Fibroblast of lung (primary cell): ENCODE measurements around the gene SLC25A40. TPM values are rescaled to one million over a fixed set of nuclear protein-coding genes. Genes with fewer than 3 reads are reported as not detected.

Source experiments
- DNase-seq, 2 donors: peaks; one replicate each; pipeline versions ENCODE4 v3.0.0 to v3.0.0-alpha.2; 2010; ENCODE audit warnings: low read depth in 2 of 2
- H2AFZ ChIP-seq: 2 replicates; pipeline ENCODE4 v1.5.1; 2012; ENCODE audit warnings: low read length, control low read depth, inconsistent platforms
- H3K27ac ChIP-seq: 2 replicates; pipeline ENCODE4 v1.5.1; 2011; ENCODE audit warnings: low read length, control low read depth; ENCODE audit not compliant: insufficient read depth
- H3K27me3 ChIP-seq: 2 replicates; pipeline ENCODE4 v1.5.1; 2011; ENCODE audit warnings: mild to moderate bottlenecking, low read length; ENCODE audit not compliant: control insufficient read depth, insufficient read depth
- H3K36me3 ChIP-seq: 2 replicates; pipeline ENCODE4 v1.5.1; 2011; ENCODE audit warnings: low read length; ENCODE audit not compliant: control insufficient read depth, insufficient read depth
- H3K4me1 ChIP-seq: 2 replicates; pipeline ENCODE4 v1.5.1; 2011; ENCODE audit warnings: low read length; ENCODE audit not compliant: control insufficient read depth, insufficient read depth; ENCODE audit errors: extremely low read depth
- H3K4me2 ChIP-seq: 2 replicates; pipeline ENCODE4 v1.5.1; 2011; ENCODE audit warnings: low read length, control low read depth; ENCODE audit not compliant: insufficient read depth; ENCODE audit errors: extremely low read depth
- H3K4me3 ChIP-seq, 4 experiments: fragments of 200-600 bp in 1 of 4; sonication (generic) in 1 of 4; replicated peaks in 1 of 4; 2 replicates each; pipeline ENCODE4 v1.5.1; 2011 to 2016; ENCODE audit warnings: low read length in 4 of 4, low read depth in 3 of 4, mild to moderate bottlenecking in 3 of 4, control low read depth in 2 of 4, inconsistent platforms in 1 of 4, mixed read lengths in 1 of 4; ENCODE audit not compliant: insufficient read depth in 1 of 4; ENCODE audit errors: control extremely low read depth in 1 of 4
- H3K79me2 ChIP-seq: 2 replicates; pipeline ENCODE4 v1.5.1; 2012; ENCODE audit warnings: mild to moderate bottlenecking, low read length, inconsistent platforms; ENCODE audit not compliant: control insufficient read depth, insufficient read depth
- H3K9ac ChIP-seq: 2 replicates; pipeline ENCODE4 v1.5.1; 2011; ENCODE audit warnings: mild to moderate bottlenecking, low read length, control low read depth; ENCODE audit not compliant: insufficient read depth
- H3K9me3 ChIP-seq: 2 replicates; pipeline ENCODE4 v1.5.1; 2012; ENCODE audit warnings: low read depth, low read length; ENCODE audit not compliant: control insufficient read depth, insufficient read depth
- H4K20me1 ChIP-seq: 2 replicates; pipeline ENCODE4 v1.5.1; 2011; ENCODE audit warnings: low read length; ENCODE audit not compliant: control insufficient read depth, insufficient read depth; ENCODE audit errors: extremely low read depth
- EZH2 ChIP-seq: IDR thresholded peaks from 2 replicates; pipeline ENCODE4 v1.5.1; 2012; ENCODE audit warnings: low read length, control low read depth, mild to moderate bottlenecking; ENCODE audit errors: missing control alignments
- polyA plus RNA-seq, 2 donors: library from polyadenylated mRNA; depleted of rRNA in 1 of 2; stranded (reverse) in 1 of 2; unstranded in 1 of 2; fragments of >200 nt; gene quantifications; 2 replicates each; pipeline ENCODE4 v1.2.1, GENCODE V29; 2011 to 2012; ENCODE audit warnings: missing spikeins in 1 of 2
- total RNA-seq: library from RNA; depleted of rRNA; stranded (reverse); fragments of >200 nt; gene quantifications from 2 replicates; pipeline ENCODE4 v1.2.1, GENCODE V29; 2014
- TF ChIP-seq, protein P1 (sequence below), 2 donors: IDR thresholded peaks in 1 of 2; conservative IDR thresholded peaks in 1 of 2; 1 replicate in 1 of 2; 2 replicates in 1 of 2; pipeline ENCODE4 v1.5.1; 2011 to 2012; ENCODE audit warnings: low read length in 2 of 2, control low read depth in 1 of 2, inconsistent platforms in 1 of 2, low read depth in 1 of 2, mild to moderate bottlenecking in 1 of 2

SLC25A40 gene
- total and polyA plus RNA-seq, 2 donors (not counting 1 experiment from before 2014, with no cell fraction given): 6.3 to 10.2 TPM

DNA sequence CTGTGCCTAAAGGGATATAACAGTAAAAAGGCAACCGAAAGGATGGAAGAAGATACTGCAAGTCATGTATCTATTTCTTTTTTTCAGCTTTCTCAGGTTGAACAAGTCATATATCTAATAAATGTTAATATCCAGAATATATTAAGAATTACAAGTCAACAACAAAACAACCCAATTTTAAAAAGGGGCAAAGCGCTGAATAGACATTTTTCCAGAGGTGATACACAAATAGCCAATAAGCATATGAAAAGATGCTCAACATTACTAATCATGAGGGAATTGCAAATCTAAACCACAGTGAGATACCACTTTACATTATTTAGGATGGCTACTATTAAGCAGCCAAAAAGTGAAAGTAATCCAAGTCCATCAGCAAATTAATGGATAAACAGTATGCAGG, 23.1 kb upstream of the SLC25A40 start:
- Histone ChIP-seq H3K79me2 (no peaks in the 10 kb centered on the region), H3K9ac (no peak overlapping the region), H3K4me1 (no peaks in the 10 kb centered on the region), H4K20me1 (no peaks in the 10 kb centered on the region), H3K9me3 (no peaks in the 10 kb centered on the region), H3K27me3 (no peaks in the 10 kb centered on the region), H3K4me3 (no peak overlapping the region), H2AFZ (no peak overlapping the region), H3K27ac (no peak overlapping the region), H3K36me3 (peaks cover 5% of the 10 kb centered on the region), H3K4me2 (no peak overlapping the region)
- TF ChIP-seq EZH2: no peak
- TF ChIP-seq, protein P1, sequence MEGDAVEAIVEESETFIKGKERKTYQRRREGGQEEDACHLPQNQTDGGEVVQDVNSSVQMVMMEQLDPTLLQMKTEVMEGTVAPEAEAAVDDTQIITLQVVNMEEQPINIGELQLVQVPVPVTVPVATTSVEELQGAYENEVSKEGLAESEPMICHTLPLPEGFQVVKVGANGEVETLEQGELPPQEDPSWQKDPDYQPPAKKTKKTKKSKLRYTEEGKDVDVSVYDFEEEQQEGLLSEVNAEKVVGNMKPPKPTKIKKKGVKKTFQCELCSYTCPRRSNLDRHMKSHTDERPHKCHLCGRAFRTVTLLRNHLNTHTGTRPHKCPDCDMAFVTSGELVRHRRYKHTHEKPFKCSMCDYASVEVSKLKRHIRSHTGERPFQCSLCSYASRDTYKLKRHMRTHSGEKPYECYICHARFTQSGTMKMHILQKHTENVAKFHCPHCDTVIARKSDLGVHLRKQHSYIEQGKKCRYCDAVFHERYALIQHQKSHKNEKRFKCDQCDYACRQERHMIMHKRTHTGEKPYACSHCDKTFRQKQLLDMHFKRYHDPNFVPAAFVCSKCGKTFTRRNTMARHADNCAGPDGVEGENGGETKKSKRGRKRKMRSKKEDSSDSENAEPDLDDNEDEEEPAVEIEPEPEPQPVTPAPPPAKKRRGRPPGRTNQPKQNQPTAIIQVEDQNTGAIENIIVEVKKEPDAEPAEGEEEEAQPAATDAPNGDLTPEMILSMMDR (conservative IDR thresholded peaks at IDR 0.05 in 1 of 2, IDR thresholded peaks at IDR 0.05 in 1 of 2; ENCODE audit: low read depth in 1 of 2, low read length in 2 of 2): no peak
- no peak for DNase-seq

DNA sequence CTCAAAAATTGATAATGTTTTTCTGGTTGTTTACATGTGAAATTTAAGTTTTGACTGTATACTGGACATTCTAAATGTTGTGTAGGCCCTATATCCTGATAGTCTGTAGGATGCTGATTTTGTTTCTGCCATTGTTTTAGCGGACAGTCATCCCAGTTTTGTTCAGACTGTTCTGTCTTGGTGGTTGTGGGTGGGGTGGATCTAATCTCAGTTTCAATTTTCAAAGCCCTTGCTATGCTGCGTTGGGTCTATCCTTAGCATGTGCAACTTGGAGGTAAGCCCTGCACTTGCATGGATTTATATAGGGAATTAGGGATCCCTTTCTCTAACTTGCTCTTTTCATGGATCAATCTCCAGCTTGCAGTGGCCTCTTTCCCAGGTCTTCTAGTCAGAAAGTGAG, 19.2 kb upstream of the SLC25A40 start:
- H3K4me2 ChIP-seq: no peak overlapping the region
- peaks cover 4% of the 10 kb centered on the region for H3K36me3 ChIP-seq
- H3K9ac ChIP-seq: no peak overlapping the region
- H3K9me3 ChIP-seq: no peaks in the 10 kb centered on the region
- DNase-seq: no peak
- H2AFZ ChIP-seq: no peak overlapping the region
- no peaks in the 10 kb centered on the region for H3K4me1 ChIP-seq
- no peaks in the 10 kb centered on the region for H3K27me3 ChIP-seq
- H3K79me2 ChIP-seq: peaks cover 8% of the 10 kb centered on the region
- H4K20me1 ChIP-seq: no peaks in the 10 kb centered on the region
- no peak overlapping the region for H3K4me3 ChIP-seq
- H3K27ac ChIP-seq: no peak overlapping the region
- TF ChIP-seq, protein P1 (conservative IDR thresholded peaks at IDR 0.05 in 1 of 2, IDR thresholded peaks at IDR 0.05 in 1 of 2; ENCODE audit: low read depth in 1 of 2, low read length in 2 of 2): no peak
- no peak for TF ChIP-seq EZH2

DNA sequence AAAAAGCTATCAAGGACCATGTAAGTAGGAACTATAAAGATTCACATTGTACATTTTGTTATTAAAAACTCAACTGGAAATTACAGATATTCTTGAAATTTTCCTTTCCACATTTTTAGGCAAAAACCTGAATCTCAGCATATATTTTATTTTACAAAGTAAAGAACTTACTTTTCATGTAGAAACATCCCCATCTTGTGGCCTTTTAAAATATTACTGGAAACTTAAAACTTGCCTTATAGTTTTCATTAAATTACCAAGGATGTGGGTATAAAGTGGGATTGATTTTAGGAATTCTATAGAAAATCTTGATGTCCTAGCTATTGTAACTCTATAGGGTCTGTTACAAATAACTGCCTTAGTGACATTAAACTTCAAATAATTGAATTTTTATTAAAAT, 10.7 kb upstream of the SLC25A40 start:
- Histone ChIP-seq H3K4me3 (no peak overlapping the region), H3K9ac (no peak overlapping the region), H2AFZ (no peak overlapping the region), H3K79me2 (peaks cover 19% of the 10 kb centered on the region), H3K36me3 (peaks cover 2% of the 10 kb centered on the region), H3K27me3 (no peaks in the 10 kb centered on the region), H3K4me2 (no peak overlapping the region), H4K20me1 (no peaks in the 10 kb centered on the region), H3K4me1 (no peaks in the 10 kb centered on the region), H3K9me3 (no peaks in the 10 kb centered on the region), H3K27ac (no peak overlapping the region)
- peak; percentile 33 to 75 for DNase-seq
- TF ChIP-seq EZH2: no peak
- TF ChIP-seq, protein P1 (conservative IDR thresholded peaks at IDR 0.05 in 1 of 2, IDR thresholded peaks at IDR 0.05 in 1 of 2; ENCODE audit: low read depth in 1 of 2, low read length in 2 of 2): peak in 1 of 2 donors; percentile 19
